H1 (cell line): ENCODE measurements around the gene DOCK6. TPM values are rescaled to one million over a fixed set of nuclear protein-coding genes. Genes with fewer than 3 reads are reported as not detected.

Experiments
- CHD1 ChIP-seq: IDR thresholded peaks from 2 replicates; pipeline ENCODE4 v1.6.1; 2012; ENCODE audit warnings: low read depth, low read length, improper control_type of control experiment
- CHD7 ChIP-seq: fragments of 300-600 bp; sonication (generic); IDR thresholded peaks from 2 replicates; pipeline ENCODE4 v1.7.1; 2012; ENCODE audit warnings: low read length, moderate library complexity, mild to moderate bottlenecking, inconsistent platforms; ENCODE audit not compliant: insufficient replicate concordance
- HDAC6 ChIP-seq: IDR thresholded peaks from one replicate; pipeline ENCODE4 v1.7.1; 2012; ENCODE audit warnings: low read depth, mild to moderate bottlenecking, inconsistent platforms, low read length, moderate library complexity
- KDM5A ChIP-seq: fragments of 200-600 bp; IDR thresholded peaks from 2 replicates; pipeline ENCODE4 v1.7.1; 2012; ENCODE audit warnings: mild to moderate bottlenecking, low read length, inconsistent platforms, mixed read lengths
- RAD21 ChIP-seq, 2 experiments: IDR thresholded peaks in 1 of 2; conservative IDR thresholded peaks in 1 of 2; 2 replicates each; pipeline ENCODE4 v1.6.1; 2011; ENCODE audit warnings: low read depth in 2 of 2, low read length in 2 of 2, improper control_type of control experiment in 1 of 2, inconsistent platforms in 1 of 2, mild to moderate bottlenecking in 1 of 2, moderate library complexity in 1 of 2
- RBBP5 ChIP-seq: IDR thresholded peaks from 2 replicates; pipeline ENCODE4 v1.7.1; 2012; ENCODE audit warnings: low read depth, mild to moderate bottlenecking, inconsistent platforms, low read length, moderate library complexity, borderline replicate concordance
- RXRA ChIP-seq: IDR thresholded peaks from 2 replicates; pipeline ENCODE4 v1.6.1; 2011; ENCODE audit warnings: low read depth, mild to moderate bottlenecking, low read length, moderate library complexity; ENCODE audit not compliant: insufficient read depth
- polyA plus RNA-seq, 7 experiments: library from polyadenylated mRNA; depleted of rRNA in 3 of 7; stranded (reverse) in 5 of 7; unstranded in 2 of 7; fragments of >200 nt in 5 of 7; fragments of 200-250 nt in 2 of 7; gene quantifications; 1 replicate in 5 of 7; 2 replicates in 1 of 7; 4 replicates in 1 of 7; pipeline versions ENCODE4 v1.2.1 to v1.2.3, GENCODE V29; 2011 to 2013; ENCODE audit warnings: missing spikeins in 2 of 7, mixed read lengths in 2 of 7
- total RNA-seq: library from RNA; stranded (reverse); fragmentation: NEBNext Ultra II Directional; extraction: Animal tissue kit (Norgen Biotek cat#: 25700); gene quantifications from 2 replicates; pipeline ENCODE4 v1.2.1, GENCODE V29; 2021

The DOCK6 gene
- total and polyA plus RNA-seq, 2 of the 8 experiments (the other 6 are each of a cell fraction or from before 2014, with no cell fraction given), result 25.5 to 54.7 TPM

GRCh38 chr19:11284515-11284914 lies 22.2 kb upstream of the DOCK6 start (continued):
- TF ChIP-seq CHD7 (no peak), RAD21 (IDR thresholded peaks at IDR 0.05 in 1 of 2, conservative IDR thresholded peaks at IDR 0.05 in 1 of 2; ENCODE audit: low read depth in 2 of 2, low read length in 2 of 2) (no peak), CHD1 (no peak), RBBP5 (no peak), RXRA (no peak), KDM5A (no peak), HDAC6 (no peak)
